Hepatocyte (in vitro differentiated cells): Measurements from ENCODE around the gene FLOT2. TPM values are rescaled to one million over a fixed set of nuclear protein-coding genes. Genes with fewer than 3 reads are reported as not detected.

Experiments used
- DNase-seq: peaks from one replicate; pipeline ENCODE4 v3.0.0-alpha.2; 2016; ENCODE audit warnings: low spot score
- H2AFZ ChIP-seq: fragments of 200-600 bp; sonication (generic); 2 replicates; pipeline ENCODE4 v1.6.0; 2016; ENCODE audit warnings: antibody characterized with exemption, mild to moderate bottlenecking
- H3K27ac ChIP-seq: fragments of 200-600 bp; sonication (generic); 2 replicates; pipeline ENCODE4 v1.5.1; 2016; ENCODE audit warnings: mild to moderate bottlenecking
- H3K27me3 ChIP-seq: fragments of 200-600 bp; sonication (generic); 2 replicates; pipeline ENCODE4 v1.6.1; 2016
- H3K36me3 ChIP-seq: fragments of 200-600 bp; sonication (generic); replicated peaks from 2 replicates; pipeline ENCODE4 v1.5.1; 2016; ENCODE audit warnings: low read depth; ENCODE audit not compliant: insufficient read depth
- H3K4me1 ChIP-seq: fragments of 200-600 bp; sonication (generic); 2 replicates; pipeline ENCODE4 v1.5.1; 2016; ENCODE audit warnings: mild to moderate bottlenecking, moderate library complexity; ENCODE audit not compliant: insufficient read depth
- H3K4me2 ChIP-seq: fragments of 200-600 bp; sonication (generic); 2 replicates; pipeline ENCODE4 v1.6.0; 2016
- H3K4me3 ChIP-seq: fragments of 200-600 bp; sonication (generic); 2 replicates; pipeline ENCODE4 v1.5.1; 2016; ENCODE audit warnings: mild to moderate bottlenecking
- H3K79me2 ChIP-seq: fragments of 200-600 bp; sonication (generic); 2 replicates; pipeline ENCODE4 v1.6.0; 2017; ENCODE audit warnings: mild to moderate bottlenecking
- H3K9me2 ChIP-seq: fragments of 200-600 bp; sonication (generic); replicated peaks from 2 replicates; pipeline ENCODE4 v1.6.0; 2017; ENCODE audit warnings: mild to moderate bottlenecking; ENCODE audit not compliant: insufficient read depth
- H3K9me3 ChIP-seq: fragments of 200-600 bp; sonication (generic); 2 replicates; pipeline ENCODE4 v1.5.1; 2016; ENCODE audit warnings: low read depth, mild to moderate bottlenecking
- H4K20me1 ChIP-seq: fragments of 200-600 bp; sonication (generic); 2 replicates; pipeline ENCODE4 v1.6.0; 2016; ENCODE audit warnings: mild to moderate bottlenecking; ENCODE audit not compliant: insufficient read depth, poor library complexity, severe bottlenecking
- EZH2 ChIP-seq: fragments of 200-600 bp; sonication (generic); IDR thresholded peaks from 2 replicates; pipeline ENCODE4 v1.6.1; 2016; ENCODE audit warnings: antibody characterized with exemption, mild to moderate bottlenecking, borderline replicate concordance
- EZH2phosphoT487 ChIP-seq: fragments of 200-600 bp; sonication (generic); IDR thresholded peaks from one replicate; pipeline ENCODE4 v1.6.1; 2018; ENCODE audit warnings: antibody characterized with exemption, mild to moderate bottlenecking, low read depth, moderate library complexity; ENCODE audit not compliant: unreplicated experiment, severe bottlenecking
- WGBS: methylation state at CpG from one replicate; pipeline ENCODE4 v1.1.6; 2016; ENCODE audit warnings: low lambda C conversion rate; ENCODE audit errors: missing lambda C conversion rate; 5-methylcytosine and 5-hydroxymethylcytosine counted together
- polyA plus RNA-seq: library from polyadenylated mRNA; unstranded; fragments of >200 nt; fragmentation: Nextera tagmentation; extraction: Ambion mirVana; gene quantifications from 2 replicates; pipeline ENCODE4 v1.2.1, GENCODE V29; 2016
- total RNA-seq: library from RNA; depleted of rRNA; stranded (reverse); fragments of >200 nt; gene quantifications from 2 replicates; pipeline ENCODE4 v1.2.3, GENCODE V29; 2014
- TF ChIP-seq, protein P1 (sequence below): fragments of 200-600 bp; sonication (generic); IDR thresholded peaks from 2 replicates; pipeline ENCODE4 v1.5.1; 2016; ENCODE audit warnings: antibody characterized with exemption, mild to moderate bottlenecking; ENCODE audit not compliant: poor library complexity

Gene FLOT2
- total and polyA plus RNA-seq, 2 experiments from 2014 or later: 42.0 to 64.0 TPM

DNA sequence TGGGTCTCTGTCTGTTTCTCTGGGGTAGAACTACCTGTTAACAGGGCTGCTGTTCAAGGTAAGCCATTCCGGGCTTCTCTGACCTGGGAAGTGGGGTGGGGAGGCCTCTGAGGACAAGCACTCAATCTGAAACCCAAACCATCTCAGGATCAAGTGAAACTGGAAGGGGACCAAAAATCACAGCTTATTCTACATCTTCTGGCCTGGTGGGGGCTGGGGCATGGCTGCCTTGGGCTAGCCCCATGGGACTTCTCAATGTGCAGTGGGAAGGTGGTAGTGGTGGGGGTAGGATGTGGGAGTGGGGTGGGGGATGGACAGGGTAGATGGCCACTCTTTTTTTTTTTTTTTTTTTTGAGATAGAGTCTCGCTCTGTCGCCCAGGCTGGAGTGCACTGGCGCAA is 5.5 kb downstream of the FLOT2 start:
- Histone ChIP-seq H3K9me3 (no peaks in the 10 kb centered on the region), H3K36me3 (no peaks in the 10 kb centered on the region), H2AFZ (no peak overlapping the region), H3K9me2 (no peaks in the 10 kb centered on the region), H4K20me1 (peaks cover 6% of the 10 kb centered on the region), H3K27me3 (no peaks in the 10 kb centered on the region), H3K79me2 (peaks cover 46% of the 10 kb centered on the region), H3K4me3 (no peak overlapping the region), H3K27ac (no peak overlapping the region), H3K4me2 (no peak overlapping the region), H3K4me1 (peaks cover 9% of the 10 kb centered on the region)
- TF ChIP-seq EZH2phosphoT487: no peak
- TF ChIP-seq EZH2: no peak
- TF ChIP-seq, protein P1, sequence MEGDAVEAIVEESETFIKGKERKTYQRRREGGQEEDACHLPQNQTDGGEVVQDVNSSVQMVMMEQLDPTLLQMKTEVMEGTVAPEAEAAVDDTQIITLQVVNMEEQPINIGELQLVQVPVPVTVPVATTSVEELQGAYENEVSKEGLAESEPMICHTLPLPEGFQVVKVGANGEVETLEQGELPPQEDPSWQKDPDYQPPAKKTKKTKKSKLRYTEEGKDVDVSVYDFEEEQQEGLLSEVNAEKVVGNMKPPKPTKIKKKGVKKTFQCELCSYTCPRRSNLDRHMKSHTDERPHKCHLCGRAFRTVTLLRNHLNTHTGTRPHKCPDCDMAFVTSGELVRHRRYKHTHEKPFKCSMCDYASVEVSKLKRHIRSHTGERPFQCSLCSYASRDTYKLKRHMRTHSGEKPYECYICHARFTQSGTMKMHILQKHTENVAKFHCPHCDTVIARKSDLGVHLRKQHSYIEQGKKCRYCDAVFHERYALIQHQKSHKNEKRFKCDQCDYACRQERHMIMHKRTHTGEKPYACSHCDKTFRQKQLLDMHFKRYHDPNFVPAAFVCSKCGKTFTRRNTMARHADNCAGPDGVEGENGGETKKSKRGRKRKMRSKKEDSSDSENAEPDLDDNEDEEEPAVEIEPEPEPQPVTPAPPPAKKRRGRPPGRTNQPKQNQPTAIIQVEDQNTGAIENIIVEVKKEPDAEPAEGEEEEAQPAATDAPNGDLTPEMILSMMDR: no peak
- WGBS: 97% methylated on average over 2 of the region's 4 CpGs
- no peak for DNase-seq

DNA sequence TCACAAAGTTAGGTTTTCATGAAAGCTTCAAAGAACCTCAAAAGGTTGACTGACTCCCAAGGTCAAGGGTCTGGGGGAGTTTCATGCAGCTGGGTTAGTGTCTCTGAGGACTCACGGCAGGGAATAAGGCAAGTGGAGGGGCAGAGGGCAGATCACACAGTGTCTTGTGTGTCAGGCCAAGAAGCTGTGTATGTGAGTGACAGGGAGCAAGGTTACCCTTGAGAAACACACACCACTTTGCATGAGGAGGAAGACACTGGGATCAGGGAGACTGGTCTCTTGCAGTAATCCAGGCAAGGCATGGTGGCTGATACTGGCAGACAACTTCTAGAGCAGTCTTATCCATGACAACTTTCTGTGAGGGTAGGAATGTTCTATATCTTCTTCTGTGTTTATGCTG is 6.3 kb downstream of the FLOT2 start:
- peaks cover 5% of the 10 kb centered on the region for H3K4me1 ChIP-seq
- H2AFZ ChIP-seq: no peak overlapping the region
- no peak overlapping the region for H3K4me2 ChIP-seq
- no peaks in the 10 kb centered on the region for H3K9me2 ChIP-seq
- no peak overlapping the region for H3K4me3 ChIP-seq
- 100% methylated on average over 1 of the region's 1 CpG for WGBS
- TF ChIP-seq EZH2phosphoT487 (no peak), EZH2 (no peak)
- TF ChIP-seq, protein P1: no peak
- H3K36me3 ChIP-seq: no peaks in the 10 kb centered on the region
- H4K20me1 ChIP-seq: peaks cover 6% of the 10 kb centered on the region
- no peak overlapping the region for H3K27ac ChIP-seq
- no peaks in the 10 kb centered on the region for H3K27me3 ChIP-seq
- no peak for DNase-seq
- peaks cover 38% of the 10 kb centered on the region for H3K79me2 ChIP-seq
- no peaks in the 10 kb centered on the region for H3K9me3 ChIP-seq

DNA sequence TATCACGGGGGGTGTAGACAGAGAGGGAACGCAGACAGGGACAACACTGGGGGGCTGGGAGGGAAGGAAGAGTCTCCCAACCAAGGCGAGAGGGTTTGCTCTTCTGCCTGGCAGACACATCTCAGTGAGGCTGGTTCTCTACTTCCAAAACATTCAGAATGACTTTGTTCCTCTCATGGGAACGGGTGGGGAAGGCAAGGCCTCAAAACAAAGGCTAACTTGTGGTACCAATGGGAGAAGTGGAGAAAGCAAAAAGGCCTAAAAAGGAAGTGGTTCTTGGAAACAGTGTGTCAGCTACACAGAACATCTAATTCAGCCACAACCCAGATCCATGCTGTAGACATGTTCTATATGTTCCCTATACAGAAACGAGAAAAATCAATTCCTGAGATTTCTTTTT is 7.5 kb downstream of the FLOT2 start:
- Histone ChIP-seq H2AFZ (no peak overlapping the region), H3K27me3 (no peaks in the 10 kb centered on the region), H3K36me3 (no peaks in the 10 kb centered on the region), H3K9me2 (no peaks in the 10 kb centered on the region), H3K79me2 (peaks cover 26% of the 10 kb centered on the region), H3K4me2 (no peak overlapping the region), H3K4me1 (no peaks in the 10 kb centered on the region), H3K27ac (no peak overlapping the region), H4K20me1 (peaks cover 2% of the 10 kb centered on the region), H3K9me3 (no peaks in the 10 kb centered on the region), H3K4me3 (no peak overlapping the region)
- TF ChIP-seq EZH2: no peak
- TF ChIP-seq EZH2phosphoT487: no peak
- TF ChIP-seq, protein P1: no peak
- no peak for DNase-seq
- 96% methylated on average over 5 of the region's 5 CpGs for WGBS

DNA sequence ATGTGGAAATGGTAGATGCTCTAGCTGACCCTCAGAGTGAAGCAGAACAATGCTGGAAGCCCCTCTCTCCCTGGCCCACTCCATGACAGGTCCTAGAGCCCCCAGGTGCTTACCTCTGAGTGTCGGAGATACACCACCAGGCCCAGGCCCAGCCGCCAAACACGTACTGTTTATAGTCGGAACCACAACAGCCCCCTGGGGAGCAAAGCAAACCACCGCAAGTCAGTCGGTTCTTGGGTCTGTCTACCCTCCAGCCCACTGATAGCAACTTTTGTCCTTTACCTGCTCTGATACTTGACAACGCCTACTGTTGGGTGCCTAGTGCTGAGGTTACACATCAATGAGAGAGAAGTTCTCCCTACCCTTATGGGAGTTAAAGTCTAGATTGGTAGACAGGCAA is 8.7 kb downstream of the FLOT2 start:
- Histone ChIP-seq H3K4me1 (no peaks in the 10 kb centered on the region), H3K27ac (no peak overlapping the region), H3K36me3 (no peaks in the 10 kb centered on the region), H3K27me3 (no peaks in the 10 kb centered on the region), H3K4me3 (no peak overlapping the region), H3K9me2 (no peaks in the 10 kb centered on the region), H3K9me3 (no peaks in the 10 kb centered on the region), H3K4me2 (no peak overlapping the region), H2AFZ (no peak overlapping the region), H4K20me1 (no peaks in the 10 kb centered on the region), H3K79me2 (peaks cover 14% of the 10 kb centered on the region)
- 93% methylated on average over 7 of the region's 7 CpGs for WGBS
- TF ChIP-seq EZH2phosphoT487: no peak
- no peak for TF ChIP-seq EZH2
- TF ChIP-seq, protein P1: no peak
- DNase-seq: no peak
